HepG2 (cell line): Measurements from ENCODE around the gene ANKZF1. TPM values are rescaled to one million over a fixed set of nuclear protein-coding genes. Genes with fewer than 3 reads are reported as not detected.
A peak's percentile ranks its signal among the peaks of the same experiment; 100 is the strongest.

Source experiments
- ARNTL ChIP-seq: sonication (generic); formaldehyde crosslinking; IDR thresholded peaks from 2 replicates; pipeline ENCODE4 v1.4.0; 2020; ENCODE audit warnings: mild to moderate bottlenecking, missing genetic modification reagents
- JUNB ChIP-seq: sonication (generic); formaldehyde crosslinking; IDR thresholded peaks from 2 replicates; pipeline ENCODE4 v1.8.0; 2022; ENCODE audit warnings: missing genetic modification reagents, mild to moderate bottlenecking, borderline replicate concordance
- KMT2A ChIP-seq: sonication (generic); formaldehyde crosslinking; IDR thresholded peaks from 2 replicates; pipeline ENCODE4 v1.4.0; 2020; ENCODE audit warnings: missing genetic modification reagents
- PHF21A ChIP-seq: sonication (generic); formaldehyde crosslinking; IDR thresholded peaks from 2 replicates; pipeline ENCODE4 v1.5.0; 2020; ENCODE audit warnings: mild to moderate bottlenecking, missing genetic modification reagents
- ZMYM2 ChIP-seq: sonication (generic); formaldehyde crosslinking; IDR thresholded peaks from 2 replicates; pipeline ENCODE4 v1.8.0; 2022; ENCODE audit warnings: mild to moderate bottlenecking, missing genetic modification reagents
- ZNF235 ChIP-seq: sonication (generic); formaldehyde crosslinking; IDR thresholded peaks from 2 replicates; pipeline ENCODE4 v1.8.1; 2023; ENCODE audit warnings: mild to moderate bottlenecking, missing genetic modification reagents, borderline replicate concordance
- ZNF256 ChIP-seq: sonication (generic); formaldehyde crosslinking; conservative IDR thresholded peaks from 2 replicates; pipeline ENCODE4 v1.4.0; 2020; ENCODE audit warnings: missing genetic modification reagents
- ZNF274 ChIP-seq: sonication (generic); formaldehyde crosslinking; IDR thresholded peaks from 2 replicates; pipeline ENCODE4 v1.5.1; 2020; ENCODE audit warnings: mild to moderate bottlenecking, missing genetic modification reagents
- ZNF547 ChIP-seq: sonication (generic); formaldehyde crosslinking; IDR thresholded peaks from 2 replicates; pipeline ENCODE4 v1.5.1; 2020; ENCODE audit warnings: mild to moderate bottlenecking, missing genetic modification reagents
- polyA plus RNA-seq, 8 experiments: library from polyadenylated mRNA; depleted of rRNA in 3 of 8; stranded (reverse) in 7 of 8; unstranded in 1 of 8; fragments of >200 nt; fragmentation: Illumina TruSeq in 4 of 8; extraction: Trizol in 4 of 8; gene quantifications; 2 replicates each; pipeline versions ENCODE4 v1.2.1 to v1.2.3, GENCODE V29; 2011 to 2016; ENCODE audit warnings: low read depth in 4 of 8, missing spikeins in 1 of 8, mixed read lengths in 1 of 8; ENCODE audit not compliant: insufficient read depth in 1 of 8
- total RNA-seq, 5 experiments: library from RNA; depleted of rRNA; stranded (reverse); fragments of >200 nt; fragmentation: Illumina TruSeq; extraction: Trizol; gene quantifications; 2 replicates each; pipeline ENCODE4 v1.2.3, GENCODE V29; 2016; ENCODE audit warnings: low read depth in 1 of 5
- TF ChIP-seq, protein P1 (sequence below): fragments of 450-650 bp; IDR thresholded peaks from 2 replicates; pipeline ENCODE4 v1.6.1; 2017; ENCODE audit warnings: mild to moderate bottlenecking
- TF ChIP-seq, protein P2 (sequence below): IDR thresholded peaks from 2 replicates; pipeline ENCODE4 v1.6.1; 2016; ENCODE audit warnings: low read depth, missing genetic modification reagents, missing compliant biosample characterization
- TF ChIP-seq, protein P3 (sequence below): sonication (generic); formaldehyde crosslinking; IDR thresholded peaks from 2 replicates; pipeline ENCODE4 v1.5.1; 2020; ENCODE audit warnings: mild to moderate bottlenecking, missing genetic modification reagents, borderline replicate concordance
- TF ChIP-seq, protein P4 (sequence below): sonication (generic); formaldehyde crosslinking; IDR thresholded peaks from 2 replicates; pipeline ENCODE4 v1.4.0; 2020; ENCODE audit warnings: missing genetic modification reagents

Gene ANKZF1
- total and polyA plus RNA-seq, 2 of the 13 experiments (the other 11 are each of a cell fraction or from before 2014, with no cell fraction given), result 25.3 to 128 TPM

DNA sequence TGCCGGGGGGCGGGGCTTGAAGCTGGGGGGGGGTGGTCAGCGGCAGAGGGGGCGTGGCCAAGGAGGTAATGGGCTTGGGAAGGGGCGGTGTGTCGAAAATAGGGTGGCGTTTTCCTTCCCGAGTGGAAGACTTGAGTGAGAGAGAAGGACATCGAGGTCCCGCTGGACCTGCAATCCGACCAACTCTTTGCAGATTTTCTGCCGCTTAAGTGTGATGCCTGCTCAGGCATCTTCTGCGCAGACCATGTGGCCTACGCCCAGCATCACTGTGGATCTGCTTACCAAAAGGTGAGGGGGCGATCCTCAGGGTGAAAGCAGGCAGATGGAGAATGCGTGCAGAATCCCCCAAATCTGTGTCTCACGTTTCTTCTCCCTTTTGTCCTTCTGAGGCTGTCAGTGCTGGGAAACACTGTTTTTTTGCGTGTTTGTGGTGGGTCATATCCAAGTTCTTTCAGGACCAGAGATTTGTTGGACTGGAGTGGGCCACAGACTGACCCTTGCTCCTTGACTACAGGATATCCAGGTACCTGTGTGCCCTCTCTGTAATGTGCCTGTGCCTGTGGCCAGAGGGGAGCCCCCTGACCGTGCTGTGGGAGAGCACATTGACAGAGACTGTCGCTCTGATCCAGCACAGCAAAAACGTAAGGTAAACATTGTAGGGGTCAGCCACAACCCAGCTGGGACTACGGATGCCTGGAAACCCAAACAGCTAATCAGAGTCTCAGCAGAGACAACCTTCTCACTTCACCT lies 22.3 kb upstream of the ANKZF1 start (continued):
- TF ChIP-seq, protein P1, sequence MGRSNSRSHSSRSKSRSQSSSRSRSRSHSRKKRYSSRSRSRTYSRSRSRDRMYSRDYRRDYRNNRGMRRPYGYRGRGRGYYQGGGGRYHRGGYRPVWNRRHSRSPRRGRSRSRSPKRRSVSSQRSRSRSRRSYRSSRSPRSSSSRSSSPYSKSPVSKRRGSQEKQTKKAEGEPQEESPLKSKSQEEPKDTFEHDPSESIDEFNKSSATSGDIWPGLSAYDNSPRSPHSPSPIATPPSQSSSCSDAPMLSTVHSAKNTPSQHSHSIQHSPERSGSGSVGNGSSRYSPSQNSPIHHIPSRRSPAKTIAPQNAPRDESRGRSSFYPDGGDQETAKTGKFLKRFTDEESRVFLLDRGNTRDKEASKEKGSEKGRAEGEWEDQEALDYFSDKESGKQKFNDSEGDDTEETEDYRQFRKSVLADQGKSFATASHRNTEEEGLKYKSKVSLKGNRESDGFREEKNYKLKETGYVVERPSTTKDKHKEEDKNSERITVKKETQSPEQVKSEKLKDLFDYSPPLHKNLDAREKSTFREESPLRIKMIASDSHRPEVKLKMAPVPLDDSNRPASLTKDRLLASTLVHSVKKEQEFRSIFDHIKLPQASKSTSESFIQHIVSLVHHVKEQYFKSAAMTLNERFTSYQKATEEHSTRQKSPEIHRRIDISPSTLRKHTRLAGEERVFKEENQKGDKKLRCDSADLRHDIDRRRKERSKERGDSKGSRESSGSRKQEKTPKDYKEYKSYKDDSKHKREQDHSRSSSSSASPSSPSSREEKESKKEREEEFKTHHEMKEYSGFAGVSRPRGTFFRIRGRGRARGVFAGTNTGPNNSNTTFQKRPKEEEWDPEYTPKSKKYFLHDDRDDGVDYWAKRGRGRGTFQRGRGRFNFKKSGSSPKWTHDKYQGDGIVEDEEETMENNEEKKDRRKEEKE, result no peak
- TF ChIP-seq ZNF547 (no peak), JUNB (CRISPR knock-in tag) (no peak), PHF21A (CRISPR knock-in tag) (no peak), KMT2A (CRISPR knock-in tag) (no peak), ZMYM2 (CRISPR knock-in tag) (no peak), ZNF256 (CRISPR knock-in tag) (no peak), ZNF235 (no peak), ZNF274 (peak; percentile 39; the same call in 1 of the 2 replicates), ARNTL (CRISPR knock-in tag) (no peak)
- TF ChIP-seq, protein P2, sequence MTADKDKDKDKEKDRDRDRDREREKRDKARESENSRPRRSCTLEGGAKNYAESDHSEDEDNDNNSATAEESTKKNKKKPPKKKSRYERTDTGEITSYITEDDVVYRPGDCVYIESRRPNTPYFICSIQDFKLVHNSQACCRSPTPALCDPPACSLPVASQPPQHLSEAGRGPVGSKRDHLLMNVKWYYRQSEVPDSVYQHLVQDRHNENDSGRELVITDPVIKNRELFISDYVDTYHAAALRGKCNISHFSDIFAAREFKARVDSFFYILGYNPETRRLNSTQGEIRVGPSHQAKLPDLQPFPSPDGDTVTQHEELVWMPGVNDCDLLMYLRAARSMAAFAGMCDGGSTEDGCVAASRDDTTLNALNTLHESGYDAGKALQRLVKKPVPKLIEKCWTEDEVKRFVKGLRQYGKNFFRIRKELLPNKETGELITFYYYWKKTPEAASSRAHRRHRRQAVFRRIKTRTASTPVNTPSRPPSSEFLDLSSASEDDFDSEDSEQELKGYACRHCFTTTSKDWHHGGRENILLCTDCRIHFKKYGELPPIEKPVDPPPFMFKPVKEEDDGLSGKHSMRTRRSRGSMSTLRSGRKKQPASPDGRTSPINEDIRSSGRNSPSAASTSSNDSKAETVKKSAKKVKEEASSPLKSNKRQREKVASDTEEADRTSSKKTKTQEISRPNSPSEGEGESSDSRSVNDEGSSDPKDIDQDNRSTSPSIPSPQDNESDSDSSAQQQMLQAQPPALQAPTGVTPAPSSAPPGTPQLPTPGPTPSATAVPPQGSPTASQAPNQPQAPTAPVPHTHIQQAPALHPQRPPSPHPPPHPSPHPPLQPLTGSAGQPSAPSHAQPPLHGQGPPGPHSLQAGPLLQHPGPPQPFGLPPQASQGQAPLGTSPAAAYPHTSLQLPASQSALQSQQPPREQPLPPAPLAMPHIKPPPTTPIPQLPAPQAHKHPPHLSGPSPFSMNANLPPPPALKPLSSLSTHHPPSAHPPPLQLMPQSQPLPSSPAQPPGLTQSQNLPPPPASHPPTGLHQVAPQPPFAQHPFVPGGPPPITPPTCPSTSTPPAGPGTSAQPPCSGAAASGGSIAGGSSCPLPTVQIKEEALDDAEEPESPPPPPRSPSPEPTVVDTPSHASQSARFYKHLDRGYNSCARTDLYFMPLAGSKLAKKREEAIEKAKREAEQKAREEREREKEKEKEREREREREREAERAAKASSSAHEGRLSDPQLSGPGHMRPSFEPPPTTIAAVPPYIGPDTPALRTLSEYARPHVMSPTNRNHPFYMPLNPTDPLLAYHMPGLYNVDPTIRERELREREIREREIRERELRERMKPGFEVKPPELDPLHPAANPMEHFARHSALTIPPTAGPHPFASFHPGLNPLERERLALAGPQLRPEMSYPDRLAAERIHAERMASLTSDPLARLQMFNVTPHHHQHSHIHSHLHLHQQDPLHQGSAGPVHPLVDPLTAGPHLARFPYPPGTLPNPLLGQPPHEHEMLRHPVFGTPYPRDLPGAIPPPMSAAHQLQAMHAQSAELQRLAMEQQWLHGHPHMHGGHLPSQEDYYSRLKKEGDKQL (CRISPR knock-in tag), result no peak
- TF ChIP-seq, protein P3, sequence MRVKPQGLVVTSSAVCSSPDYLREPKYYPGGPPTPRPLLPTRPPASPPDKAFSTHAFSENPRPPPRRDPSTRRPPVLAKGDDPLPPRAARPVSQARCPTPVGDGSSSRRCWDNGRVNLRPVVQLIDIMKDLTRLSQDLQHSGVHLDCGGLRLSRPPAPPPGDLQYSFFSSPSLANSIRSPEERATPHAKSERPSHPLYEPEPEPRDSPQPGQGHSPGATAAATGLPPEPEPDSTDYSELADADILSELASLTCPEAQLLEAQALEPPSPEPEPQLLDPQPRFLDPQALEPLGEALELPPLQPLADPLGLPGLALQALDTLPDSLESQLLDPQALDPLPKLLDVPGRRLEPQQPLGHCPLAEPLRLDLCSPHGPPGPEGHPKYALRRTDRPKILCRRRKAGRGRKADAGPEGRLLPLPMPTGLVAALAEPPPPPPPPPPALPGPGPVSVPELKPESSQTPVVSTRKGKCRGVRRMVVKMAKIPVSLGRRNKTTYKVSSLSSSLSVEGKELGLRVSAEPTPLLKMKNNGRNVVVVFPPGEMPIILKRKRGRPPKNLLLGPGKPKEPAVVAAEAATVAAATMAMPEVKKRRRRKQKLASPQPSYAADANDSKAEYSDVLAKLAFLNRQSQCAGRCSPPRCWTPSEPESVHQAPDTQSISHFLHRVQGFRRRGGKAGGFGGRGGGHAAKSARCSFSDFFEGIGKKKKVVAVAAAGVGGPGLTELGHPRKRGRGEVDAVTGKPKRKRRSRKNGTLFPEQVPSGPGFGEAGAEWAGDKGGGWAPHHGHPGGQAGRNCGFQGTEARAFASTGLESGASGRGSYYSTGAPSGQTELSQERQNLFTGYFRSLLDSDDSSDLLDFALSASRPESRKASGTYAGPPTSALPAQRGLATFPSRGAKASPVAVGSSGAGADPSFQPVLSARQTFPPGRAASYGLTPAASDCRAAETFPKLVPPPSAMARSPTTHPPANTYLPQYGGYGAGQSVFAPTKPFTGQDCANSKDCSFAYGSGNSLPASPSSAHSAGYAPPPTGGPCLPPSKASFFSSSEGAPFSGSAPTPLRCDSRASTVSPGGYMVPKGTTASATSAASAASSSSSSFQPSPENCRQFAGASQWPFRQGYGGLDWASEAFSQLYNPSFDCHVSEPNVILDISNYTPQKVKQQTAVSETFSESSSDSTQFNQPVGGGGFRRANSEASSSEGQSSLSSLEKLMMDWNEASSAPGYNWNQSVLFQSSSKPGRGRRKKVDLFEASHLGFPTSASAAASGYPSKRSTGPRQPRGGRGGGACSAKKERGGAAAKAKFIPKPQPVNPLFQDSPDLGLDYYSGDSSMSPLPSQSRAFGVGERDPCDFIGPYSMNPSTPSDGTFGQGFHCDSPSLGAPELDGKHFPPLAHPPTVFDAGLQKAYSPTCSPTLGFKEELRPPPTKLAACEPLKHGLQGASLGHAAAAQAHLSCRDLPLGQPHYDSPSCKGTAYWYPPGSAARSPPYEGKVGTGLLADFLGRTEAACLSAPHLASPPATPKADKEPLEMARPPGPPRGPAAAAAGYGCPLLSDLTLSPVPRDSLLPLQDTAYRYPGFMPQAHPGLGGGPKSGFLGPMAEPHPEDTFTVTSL (CRISPR knock-in tag), result no peak
- TF ChIP-seq, protein P4, sequence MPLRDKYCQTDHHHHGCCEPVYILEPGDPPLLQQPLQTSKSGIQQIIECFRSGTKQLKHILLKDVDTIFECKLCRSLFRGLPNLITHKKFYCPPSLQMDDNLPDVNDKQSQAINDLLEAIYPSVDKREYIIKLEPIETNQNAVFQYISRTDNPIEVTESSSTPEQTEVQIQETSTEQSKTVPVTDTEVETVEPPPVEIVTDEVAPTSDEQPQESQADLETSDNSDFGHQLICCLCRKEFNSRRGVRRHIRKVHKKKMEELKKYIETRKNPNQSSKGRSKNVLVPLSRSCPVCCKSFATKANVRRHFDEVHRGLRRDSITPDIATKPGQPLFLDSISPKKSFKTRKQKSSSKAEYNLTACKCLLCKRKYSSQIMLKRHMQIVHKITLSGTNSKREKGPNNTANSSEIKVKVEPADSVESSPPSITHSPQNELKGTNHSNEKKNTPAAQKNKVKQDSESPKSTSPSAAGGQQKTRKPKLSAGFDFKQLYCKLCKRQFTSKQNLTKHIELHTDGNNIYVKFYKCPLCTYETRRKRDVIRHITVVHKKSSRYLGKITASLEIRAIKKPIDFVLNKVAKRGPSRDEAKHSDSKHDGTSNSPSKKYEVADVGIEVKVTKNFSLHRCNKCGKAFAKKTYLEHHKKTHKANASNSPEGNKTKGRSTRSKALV (CRISPR knock-in tag), result no peak
